Left lobe of liver (tissue), 2 donors: ENCODE data around the gene UBE2G1. TPM values are rescaled to one million over a fixed set of nuclear protein-coding genes. Genes with fewer than 3 reads are reported as not detected.
"Not testable (repeated sequence)": the region's sequence is repeated elsewhere in the genome, so short reads cannot be mapped to it uniquely, and the experiment has no call there.

ENCODE experiments used
- ATAC-seq: fragments of 200-7000 bp; cut with Tn5 transposase; one replicate; pipeline ENCODE4 v1.9.1; 2020; ENCODE audit warnings: mild to moderate bottlenecking, moderate library complexity
- DNase-seq: peaks from one replicate; pipeline ENCODE4 v3.0.0-alpha.2; 2020; ENCODE audit warnings: low spot score
- total RNA-seq: library from RNA; stranded (reverse); gene quantifications from one replicate; pipeline ENCODE4 v1.2.1, GENCODE V29; 2021
- donor health status: DM: no; HTN: no; CAD: no; lungs with moderate emphysema.
- donor health status: DM: no; HTN: yes; CAD: no.

Gene UBE2G1
- total RNA-seq, 1 donor from 2014 or later: 37.8 TPM

DNA sequence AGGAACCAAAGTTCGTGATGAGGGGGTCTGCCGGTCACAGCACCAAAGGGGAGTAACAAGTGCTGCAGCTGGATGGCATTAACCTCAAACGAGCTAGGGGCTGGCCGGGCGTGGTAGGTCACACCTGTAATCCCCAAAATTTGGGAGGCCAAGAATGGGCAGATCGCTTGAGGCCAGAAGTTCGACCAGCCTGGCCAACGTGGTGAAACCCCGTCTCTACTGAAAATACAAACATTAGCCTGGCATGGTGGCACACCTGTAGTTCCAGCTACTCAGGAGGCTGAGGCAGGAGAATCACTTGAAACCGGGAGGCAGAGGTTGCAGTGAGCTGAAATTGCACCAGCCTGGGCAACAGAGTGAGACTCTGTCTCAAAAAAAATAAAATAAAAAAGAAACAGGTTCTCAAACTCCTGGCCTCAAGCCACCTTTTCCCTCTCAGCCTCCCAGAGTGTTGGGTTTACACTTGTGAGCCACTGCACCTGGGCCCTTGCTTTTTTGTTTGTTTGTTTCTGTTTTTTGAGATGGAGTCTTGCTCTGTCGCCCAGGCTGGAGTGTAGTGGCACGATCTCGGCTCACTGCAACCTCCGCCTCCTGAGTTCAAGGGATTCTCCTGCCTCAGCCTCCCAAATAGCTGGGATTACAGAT, 9.4 kb upstream of the UBE2G1 start:
- not testable (repeated sequence) for ATAC-seq, DNase-seq

GRCh38 chr17:4375039-4375748, 8.7 kb upstream of the UBE2G1 start:
- no peak for ATAC-seq
- DNase-seq: no peak

GRCh38 chr17:4369557-4370230, 3.2 kb upstream of the UBE2G1 start:
- no peak for DNase-seq

GRCh38 chr17:4368341-4368740, 1.9 kb upstream of the UBE2G1 start:
- ATAC-seq: no peak
- no peak for DNase-seq

More at GRCh38 chr17:4369557-4370230, 3.2 kb upstream of the UBE2G1 start:
- ATAC-seq: no peak

DNA sequence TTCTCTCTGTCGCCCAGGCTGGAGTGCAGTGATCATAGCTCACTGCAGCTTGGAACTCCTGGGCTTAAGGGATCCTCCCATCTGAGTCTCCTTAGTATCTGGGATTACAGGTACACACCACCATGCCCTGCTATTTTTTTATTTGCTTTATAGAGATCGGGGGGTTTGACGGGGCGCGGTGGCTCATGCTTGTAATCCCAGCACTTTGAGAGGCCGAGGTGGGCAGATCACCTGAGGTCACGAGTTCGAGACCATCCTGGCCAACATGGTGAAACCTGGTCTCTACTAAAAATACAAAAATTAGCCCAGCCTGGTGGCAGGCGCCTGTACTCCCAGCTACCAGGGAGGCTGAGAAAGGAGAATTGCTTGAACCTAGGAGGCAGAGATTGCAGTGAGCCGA, 702 bp upstream of the UBE2G1 start:
- not testable (repeated sequence) for DNase-seq, ATAC-seq

- peak; percentile 54 for ATAC-seq
Measured at GRCh38 chr17:4365628-4366326, 698 bp downstream of the UBE2G1 start.

DNA sequence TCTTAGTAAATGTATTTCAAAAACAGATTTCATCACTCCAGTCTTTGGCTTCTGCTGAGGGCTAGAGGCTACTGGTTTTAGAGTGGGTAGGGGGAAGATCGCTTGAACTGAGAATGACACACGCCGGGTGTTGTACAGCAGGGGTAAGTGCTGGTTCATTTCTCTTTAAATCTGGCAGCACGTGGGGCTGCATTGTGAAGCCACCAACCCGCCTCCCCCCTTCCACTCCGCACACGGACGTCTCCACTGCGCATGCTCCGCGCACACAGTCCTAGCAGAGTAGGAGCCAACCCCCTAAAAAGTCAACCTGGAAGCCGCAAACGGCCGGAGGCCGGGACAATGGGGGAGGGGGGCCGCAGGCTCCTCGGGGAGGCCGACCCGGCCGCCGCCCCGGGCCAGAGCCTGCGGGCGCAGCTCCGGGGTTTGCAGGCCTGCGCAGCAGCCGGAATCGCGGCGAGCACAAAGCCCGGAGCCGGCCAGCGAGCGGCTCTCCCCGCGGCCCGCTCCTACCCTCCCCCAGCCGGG, 1.3 kb downstream of the UBE2G1 start:
- DNase-seq: peak; percentile 94
- peak; percentile 70 for ATAC-seq

More at GRCh38 chr17:4365628-4366326, 698 bp downstream of the UBE2G1 start:
- DNase-seq: peak; percentile 68

- ATAC-seq (no peak), DNase-seq (no peak)
Measured at GRCh38 chr17:4364622-4365041, 1.8 kb downstream of the UBE2G1 start.

DNA sequence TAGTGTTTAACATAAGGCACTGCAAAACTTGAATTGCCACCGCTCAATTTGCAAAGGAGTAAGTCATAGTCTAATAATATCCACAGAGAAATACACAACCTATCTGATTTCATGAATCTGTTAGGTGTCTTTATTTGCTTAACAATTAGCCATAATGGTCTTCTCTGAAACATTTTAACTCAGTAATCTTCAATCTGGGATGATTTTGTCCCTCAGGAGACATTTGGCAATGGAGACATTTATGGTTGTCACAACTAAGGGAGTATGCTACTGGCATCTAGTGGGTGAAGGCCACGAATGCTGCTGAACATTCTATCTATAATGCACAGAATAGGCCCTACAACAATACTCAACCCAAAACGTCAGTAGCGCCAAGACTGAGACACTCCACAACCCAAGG, 4.3 kb downstream of the UBE2G1 start:
- ATAC-seq: no peak
- DNase-seq: no peak

- DNase-seq (no peak), ATAC-seq (no peak)
Measured at GRCh38 chr17:4358154-4358553, 8.3 kb downstream of the UBE2G1 start.

DNA sequence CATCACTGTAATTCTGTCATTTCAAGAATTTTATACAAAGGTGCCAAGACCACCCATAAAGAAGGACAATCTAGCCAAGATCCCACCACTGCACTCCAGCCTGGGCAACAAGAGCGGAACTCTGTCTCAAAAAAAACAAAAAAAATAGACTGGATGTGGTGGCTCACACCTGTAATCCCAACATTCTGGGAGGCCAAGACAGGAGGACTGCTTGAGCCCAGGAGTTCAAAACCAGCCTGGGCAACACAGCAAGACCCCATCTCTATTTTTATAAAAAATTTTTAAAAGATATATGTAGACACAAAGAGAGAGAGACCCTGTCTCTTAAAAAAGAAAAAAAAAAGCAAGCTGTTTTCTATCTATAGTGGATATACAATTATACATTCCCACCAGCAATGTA, 8.8 kb downstream of the UBE2G1 start:
- DNase-seq (no peak), ATAC-seq (no peak)

DNA sequence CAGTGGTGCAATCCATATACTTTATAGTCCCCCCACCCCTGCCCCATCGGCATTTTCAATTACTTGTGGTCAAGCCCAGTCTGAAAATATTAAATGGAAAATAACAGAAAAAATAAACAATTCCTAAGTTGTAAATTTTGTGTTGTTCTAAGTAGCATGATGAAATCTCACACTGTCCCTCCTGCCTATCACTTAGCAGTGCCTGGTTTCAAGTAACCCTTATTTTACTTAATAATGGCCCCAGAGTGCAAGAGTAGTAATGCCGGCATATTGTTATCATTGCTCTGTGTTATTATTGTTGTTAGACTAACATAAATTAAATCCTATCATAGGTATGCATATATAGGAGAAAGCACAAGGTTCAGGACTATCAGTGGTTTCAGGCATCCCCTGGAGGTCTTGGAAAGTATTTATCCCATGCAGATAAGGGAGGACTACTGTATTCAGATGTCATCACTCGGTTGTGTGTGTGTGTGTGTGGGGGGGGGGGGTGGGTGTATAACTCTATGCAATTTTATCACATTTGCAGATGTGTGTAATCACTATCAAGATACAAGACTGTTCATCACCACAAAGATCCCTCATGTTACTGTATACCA, 9.3 kb downstream of the UBE2G1 start:
- no peak for ATAC-seq
- no peak for DNase-seq

DNA sequence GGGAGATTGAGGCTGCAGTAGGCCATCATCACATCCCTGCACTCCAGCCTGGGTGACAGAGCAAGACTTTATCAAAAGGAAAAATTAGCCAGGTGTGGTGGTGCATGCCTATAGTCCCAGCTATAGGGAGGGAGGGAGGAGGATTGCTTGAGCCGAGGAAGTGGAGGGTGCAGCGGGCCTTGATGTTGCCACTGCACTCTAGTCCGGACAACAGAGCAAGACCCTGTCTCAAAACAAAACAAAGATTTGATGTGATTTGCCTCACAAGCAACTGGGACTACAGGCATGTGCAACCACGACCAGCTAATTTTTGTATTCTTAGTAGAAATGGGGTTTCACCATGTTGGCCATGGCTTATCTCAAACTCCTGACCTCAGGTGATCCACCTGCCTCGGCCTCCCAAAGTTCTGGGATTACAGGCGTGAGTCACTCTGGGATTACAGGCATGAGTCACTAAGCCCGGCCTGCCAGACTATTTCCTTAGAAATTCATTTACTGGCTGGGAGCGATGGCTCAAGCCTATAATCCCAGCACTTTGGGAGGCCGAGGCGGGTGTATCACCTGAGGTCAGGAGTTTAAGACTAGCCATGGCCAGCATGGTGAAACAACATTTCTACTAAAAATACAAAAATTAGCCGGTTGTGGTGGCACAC, 11.5 kb downstream of the UBE2G1 start:
- peak; percentile 29 for DNase-seq
- ATAC-seq: peak; percentile 21

DNA sequence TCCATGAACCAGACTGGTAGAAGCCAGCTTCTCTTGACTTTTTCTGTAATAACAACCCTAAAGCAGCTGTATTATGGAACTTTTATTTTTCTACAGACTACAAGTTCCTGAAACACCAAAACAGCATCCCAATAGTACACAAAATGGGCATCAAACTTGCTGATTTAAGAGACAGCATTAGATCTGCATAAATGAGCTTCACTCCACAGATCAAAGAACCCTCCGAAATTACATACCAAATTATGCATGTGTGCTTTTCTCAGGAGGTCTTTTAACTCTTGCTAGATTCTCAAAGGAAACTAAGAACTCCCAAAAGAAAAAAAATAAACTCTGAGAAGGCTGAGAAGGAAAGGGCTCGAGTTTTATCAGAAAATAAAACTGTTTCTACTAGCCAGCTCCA, 12.3 kb downstream of the UBE2G1 start:
- no peak for ATAC-seq
- DNase-seq: no peak

DNA sequence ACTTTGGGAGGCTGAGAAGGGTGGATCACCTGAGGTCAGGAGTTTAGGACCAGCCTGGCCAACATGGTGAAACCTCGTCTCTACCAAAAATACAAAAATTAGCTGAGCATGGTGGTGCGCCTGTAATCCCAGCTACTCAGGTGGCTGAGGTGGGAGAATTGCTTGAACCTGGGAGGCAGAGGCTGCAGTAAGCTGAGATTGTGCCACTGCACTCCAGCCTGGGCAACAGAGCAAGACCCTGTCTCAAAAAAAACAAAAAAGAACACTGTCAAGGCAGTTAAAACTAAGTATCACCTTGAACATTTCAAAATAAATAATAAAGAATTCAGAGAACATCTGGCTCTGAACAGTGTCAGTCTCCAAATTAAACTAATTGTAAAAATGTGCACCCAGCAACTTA, 16.3 kb downstream of the UBE2G1 start:
- not testable (repeated sequence) for ATAC-seq, DNase-seq

DNA sequence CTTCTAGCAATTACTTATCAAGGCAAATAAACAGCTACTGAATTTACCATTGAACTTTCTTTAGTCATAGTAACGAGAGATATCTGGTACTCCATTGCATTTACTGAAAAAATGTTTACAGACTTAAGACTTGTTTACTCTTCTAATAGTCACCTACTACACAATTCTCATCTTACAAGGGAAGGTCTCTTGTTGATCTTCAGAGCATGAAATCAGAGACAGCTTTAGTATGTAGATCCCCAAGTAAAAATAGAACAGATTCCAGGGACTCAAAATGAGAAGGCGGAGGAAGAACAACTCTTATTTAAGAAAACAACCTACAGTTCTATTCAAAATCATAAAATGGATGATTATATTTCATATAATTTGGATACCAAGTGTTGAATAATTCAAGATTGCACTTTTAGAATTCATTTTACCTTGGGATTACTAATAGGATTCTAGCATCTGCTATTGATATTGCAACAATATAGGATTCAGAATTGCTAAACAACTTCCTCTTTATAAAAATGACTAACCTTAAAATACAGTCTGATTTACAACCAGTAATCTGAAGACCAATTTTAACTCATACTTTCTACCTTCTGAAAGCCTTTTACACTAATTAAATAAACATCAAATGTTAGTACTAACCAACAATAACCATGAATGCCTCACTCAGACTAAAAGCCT, 20.8 kb downstream of the UBE2G1 start:
- DNase-seq (no peak), ATAC-seq (no peak)

DNA sequence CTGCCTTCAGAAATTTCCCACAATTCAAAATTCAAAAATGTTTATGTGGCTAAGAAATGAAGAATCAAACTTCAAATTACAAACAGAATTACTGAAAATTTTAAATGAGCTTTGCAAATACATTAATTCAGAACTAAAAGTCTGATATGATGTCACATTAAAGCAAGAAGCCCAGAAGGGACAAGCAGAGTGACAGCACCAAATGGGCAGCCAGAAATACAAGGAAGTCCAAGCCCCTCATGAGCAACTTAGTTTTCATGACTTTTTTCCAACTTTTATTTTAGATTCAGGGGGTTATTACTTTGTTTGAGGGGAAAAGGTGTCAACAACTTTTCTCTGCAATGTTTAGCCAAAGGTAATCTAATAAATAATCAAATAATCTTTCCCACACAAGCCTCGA, 21.5 kb downstream of the UBE2G1 start:
- DNase-seq (no peak), ATAC-seq (no peak)

DNA sequence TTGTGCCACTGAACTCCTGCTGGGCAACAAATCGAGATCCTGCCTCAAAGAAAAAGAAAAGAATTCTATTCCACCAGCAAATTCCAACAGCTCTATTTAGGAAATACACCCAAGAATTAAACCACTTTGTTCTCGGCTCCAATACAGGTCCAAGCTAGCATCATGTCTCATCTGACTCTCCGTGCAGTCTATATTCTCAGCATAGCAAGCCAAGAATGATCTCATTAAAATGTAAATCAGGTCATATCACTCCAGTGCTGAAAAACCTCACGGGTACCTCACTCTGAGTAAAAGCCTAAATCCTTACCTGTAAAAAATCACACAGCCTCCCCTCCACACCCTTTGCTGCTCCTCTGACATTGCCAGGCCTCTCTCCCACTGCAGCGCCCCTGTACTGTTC, 23.9 kb downstream of the UBE2G1 start:
- DNase-seq: no peak

GRCh38 chr17:4341616-4341977, 24.9 kb downstream of the UBE2G1 start:
- ATAC-seq (no peak), DNase-seq (no peak)

More for the DNA sequence above, 23.9 kb downstream of the UBE2G1 start:
- ATAC-seq: no peak
